Peyer's patch (tissue), 4 donors: ENCODE measurements around the gene USP22.

Experiments used
- POLR2A ChIP-seq, 2 donors: fragments of 450-650 bp; IDR thresholded peaks; one replicate each; pipeline ENCODE4 v1.5.1; 2017; ENCODE audit warnings: antibody characterized with exemption in 2 of 2, mild to moderate bottlenecking in 2 of 2, moderate library complexity in 2 of 2
- TF ChIP-seq, protein P1 (sequence below), 6 experiments: fragments of 450-650 bp in 4 of 6; fragments of 200-600 bp in 2 of 6; sonication (generic) in 1 of 6; IDR thresholded peaks; one replicate each; pipeline ENCODE4 v1.5.1; 2017 to 2019; ENCODE audit warnings: antibody characterized with exemption in 6 of 6, mild to moderate bottlenecking in 3 of 6, moderate library complexity in 1 of 6

DNA sequence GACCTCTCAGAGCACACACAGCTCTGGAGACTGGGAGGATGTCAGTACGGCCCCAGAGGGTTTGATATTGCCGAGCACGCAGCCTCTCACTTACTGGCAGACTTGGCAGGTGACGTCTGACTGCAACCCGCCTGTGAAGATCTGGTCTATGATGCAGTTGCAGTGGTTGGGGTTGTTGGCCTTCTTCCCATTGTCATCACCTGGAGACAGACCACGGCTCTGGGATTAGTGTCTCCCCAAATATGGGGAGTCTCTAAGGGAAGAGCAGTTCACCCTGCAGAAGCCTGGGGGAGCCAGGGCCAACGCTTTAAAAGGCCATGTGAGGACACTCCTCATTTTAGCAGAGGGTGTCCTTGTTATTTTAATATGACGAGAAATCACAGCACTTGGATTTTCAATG is 30.1 kb downstream of the USP22 start:
- no peak for TF ChIP-seq POLR2A (IDR thresholded peaks at IDR 0.05)
- TF ChIP-seq, protein P1, sequence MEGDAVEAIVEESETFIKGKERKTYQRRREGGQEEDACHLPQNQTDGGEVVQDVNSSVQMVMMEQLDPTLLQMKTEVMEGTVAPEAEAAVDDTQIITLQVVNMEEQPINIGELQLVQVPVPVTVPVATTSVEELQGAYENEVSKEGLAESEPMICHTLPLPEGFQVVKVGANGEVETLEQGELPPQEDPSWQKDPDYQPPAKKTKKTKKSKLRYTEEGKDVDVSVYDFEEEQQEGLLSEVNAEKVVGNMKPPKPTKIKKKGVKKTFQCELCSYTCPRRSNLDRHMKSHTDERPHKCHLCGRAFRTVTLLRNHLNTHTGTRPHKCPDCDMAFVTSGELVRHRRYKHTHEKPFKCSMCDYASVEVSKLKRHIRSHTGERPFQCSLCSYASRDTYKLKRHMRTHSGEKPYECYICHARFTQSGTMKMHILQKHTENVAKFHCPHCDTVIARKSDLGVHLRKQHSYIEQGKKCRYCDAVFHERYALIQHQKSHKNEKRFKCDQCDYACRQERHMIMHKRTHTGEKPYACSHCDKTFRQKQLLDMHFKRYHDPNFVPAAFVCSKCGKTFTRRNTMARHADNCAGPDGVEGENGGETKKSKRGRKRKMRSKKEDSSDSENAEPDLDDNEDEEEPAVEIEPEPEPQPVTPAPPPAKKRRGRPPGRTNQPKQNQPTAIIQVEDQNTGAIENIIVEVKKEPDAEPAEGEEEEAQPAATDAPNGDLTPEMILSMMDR (IDR thresholded peaks at IDR 0.05) = no peak
